Left renal cortex interstitium (tissue), 4 donors: ENCODE results near the gene C6orf89. TPM values are rescaled to one million over a fixed set of nuclear protein-coding genes. Genes with fewer than 3 reads are reported as not detected.

ENCODE experiments used
- DNase-seq, 4 donors: peaks; one replicate each; pipeline ENCODE4 v3.0.0-alpha.2; 2013; ENCODE audit warnings: low read depth in 4 of 4, low spot score in 2 of 4, missing footprints in 1 of 4
- polyA plus RNA-seq, 4 donors: library from polyadenylated mRNA; unstranded; fragments of 120-200 nt; gene quantifications; one replicate each; pipeline ENCODE4 v1.2.1, GENCODE V29; 2013; ENCODE audit not compliant: insufficient read length in 4 of 4

Gene C6orf89
- polyA plus RNA-seq: 10 to 100 TPM; 43.0 to 50.6 (median 47.9) TPM

- peak; percentile 88 to 95 (median 91) for DNase-seq
Measured at GRCh38 chr6:36885461-36886401, at the start of gene C6orf89. Gene C6orf89, plus strand, starts transcription at chr6:36885952. Its CDS starts 13,493 bp downstream, at chr6:36899445.

- no peak for DNase-seq
Measured at GRCh38 chr6:36836111-36837021, 49.4 kb upstream of the C6orf89 start.

GRCh38 chr6:36837022-36837339, 48.8 kb upstream of the C6orf89 start:
- DNase-seq: no peak

GRCh38 chr6:36837686-36838085, 48.1 kb upstream of the C6orf89 start:
- no peak for DNase-seq

- DNase-seq: no peak
Measured at GRCh38 chr6:36838896-36839748, 46.6 kb upstream of the C6orf89 start, which contains the start of gene CPNE5. Gene CPNE5, minus strand, starts transcription at chr6:36839444. Its CDS starts 67 bp downstream, at chr6:36839377.

- DNase-seq: no peak
Measured at GRCh38 chr6:36839749-36840431, 45.9 kb upstream of the C6orf89 start.

GRCh38 chr6:36840432-36841403, 45.0 kb upstream of the C6orf89 start:
- no peak for DNase-seq

- DNase-seq: no peak
Measured at GRCh38 chr6:36841756-36842155, 44.0 kb upstream of the C6orf89 start.

GRCh38 chr6:36843170-36843569, 42.6 kb upstream of the C6orf89 start:
- DNase-seq: no peak

- no peak for DNase-seq
Measured at GRCh38 chr6:36844232-36845170, 41.3 kb upstream of the C6orf89 start.

- no peak for DNase-seq
Measured at GRCh38 chr6:36845233-36845632, 40.5 kb upstream of the C6orf89 start.

- no peak for DNase-seq
Measured at GRCh38 chr6:36847152-36847551, 38.6 kb upstream of the C6orf89 start.

- DNase-seq: no peak
Measured at GRCh38 chr6:36847991-36848390, 37.8 kb upstream of the C6orf89 start.

GRCh38 chr6:36848658-36849441, 36.9 kb upstream of the C6orf89 start:
- DNase-seq: peak in 1 of 4 donors; percentile 60

GRCh38 chr6:36850021-36850420, 35.7 kb upstream of the C6orf89 start:
- no peak for DNase-seq

- no peak for DNase-seq
Measured at GRCh38 chr6:36851149-36851614, 34.6 kb upstream of the C6orf89 start.
